Type B pancreatic cell (in vitro differentiated cells): Measurements from ENCODE around the gene RPS2. TPM values are rescaled to one million over a fixed set of nuclear protein-coding genes. Genes with fewer than 3 reads are reported as not detected.
A peak's percentile ranks its signal among the peaks of the same experiment; 100 is the strongest.

Experiments
- DNase-seq: peaks from one replicate; pipeline ENCODE4 v3.0.0; 2021; ENCODE audit warnings: mixed read lengths; ENCODE audit not compliant: unreplicated experiment; ENCODE audit errors: extremely low spot score
- H3K27ac Mint-ChIP-seq: 2 replicates; pipeline ENCODE4 v1.8.0; 2021; ENCODE audit warnings: mild to moderate bottlenecking, mixed read lengths
- H3K27me3 Mint-ChIP-seq: 2 replicates; pipeline ENCODE4 v1.8.0; 2021; ENCODE audit warnings: mixed read lengths
- H3K36me3 Mint-ChIP-seq: 2 replicates; pipeline ENCODE4 v1.8.0; 2021; ENCODE audit warnings: mixed read lengths
- H3K4me1 Mint-ChIP-seq: one replicate; pipeline ENCODE4 v1.8.0; 2021; ENCODE audit warnings: mixed read lengths; ENCODE audit not compliant: unreplicated experiment
- H3K4me3 Mint-ChIP-seq: 2 replicates; pipeline ENCODE4 v1.8.0; 2021; ENCODE audit warnings: mild to moderate bottlenecking, mixed read lengths
- H3K9me3 Mint-ChIP-seq: 2 replicates; pipeline ENCODE4 v1.8.0; 2021; ENCODE audit warnings: mixed read lengths
- CTCF ChIP-seq: fragments of 200-600 bp; sonication (generic); conservative IDR thresholded peaks from 2 replicates; pipeline ENCODE4 v1.5.0; 2021; ENCODE audit warnings: antibody characterized with exemption, mild to moderate bottlenecking
- total RNA-seq: library from RNA; stranded (reverse); gene quantifications from 2 replicates; pipeline ENCODE4 v1.2.1, GENCODE V29; 2021; ENCODE audit warnings: low replicate concordance

Gene RPS2
- total RNA-seq, 1 donor from 2014 or later: 3,035 TPM

- peaks cover 9% of the 10 kb centered on the region for H3K4me1 Mint-ChIP-seq
- no peak for DNase-seq
- H3K27me3 Mint-ChIP-seq: no peaks in the 10 kb centered on the region
- TF ChIP-seq CTCF: no peak
- H3K9me3 Mint-ChIP-seq: no peaks in the 10 kb centered on the region
- H3K27ac Mint-ChIP-seq: no peak overlapping the region
- H3K4me3 Mint-ChIP-seq: no peak overlapping the region
- no peaks in the 10 kb centered on the region for H3K36me3 Mint-ChIP-seq
Observed at GRCh38 chr16:2004795-2005517, 40.3 kb upstream of the RPS2 start.

GRCh38 chr16:2003827-2004641 is 39.4 kb upstream of the RPS2 start:
- H3K36me3 Mint-ChIP-seq: no peaks in the 10 kb centered on the region
- peak; percentile 97 for TF ChIP-seq CTCF
- peaks cover 8% of the 10 kb centered on the region for H3K4me1 Mint-ChIP-seq
- H3K9me3 Mint-ChIP-seq: no peaks in the 10 kb centered on the region
- no peaks in the 10 kb centered on the region for H3K27me3 Mint-ChIP-seq
- H3K4me3 Mint-ChIP-seq: no peak overlapping the region
- H3K27ac Mint-ChIP-seq: no peak overlapping the region
- DNase-seq: peak; percentile 93

DNA sequence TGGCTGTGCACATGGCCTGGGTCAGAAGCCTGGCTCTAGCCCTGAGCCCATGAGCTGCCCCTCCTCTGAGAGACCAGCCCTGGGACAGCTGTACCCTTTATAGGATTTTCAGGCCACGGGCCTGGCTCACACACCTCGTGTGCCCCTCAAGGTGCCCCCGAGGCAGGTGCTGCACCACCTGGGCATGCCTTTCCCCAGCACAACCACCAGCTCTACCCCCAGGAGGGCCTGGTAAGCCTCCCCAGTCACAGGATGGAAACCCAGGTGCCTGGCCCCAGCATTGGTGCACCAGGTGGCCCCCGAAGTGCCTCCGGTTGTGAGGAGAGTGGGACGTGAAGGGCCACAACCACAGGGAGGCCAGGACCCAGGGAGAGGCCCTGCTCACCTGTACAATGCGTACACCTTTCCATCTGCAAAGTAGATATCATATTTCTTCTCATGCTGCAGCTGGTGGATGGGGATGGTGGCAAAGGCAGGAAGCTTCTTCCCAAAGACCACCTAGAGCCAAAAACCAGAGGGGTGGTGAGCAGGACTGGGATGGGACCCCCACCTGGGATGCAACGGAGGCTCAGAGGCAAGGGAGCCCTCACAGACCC is 38.7 kb upstream of the RPS2 start:
- Mint-ChIP-seq H3K27me3 (no peaks in the 10 kb centered on the region), H3K4me3 (no peak overlapping the region), H3K36me3 (no peaks in the 10 kb centered on the region), H3K27ac (no peak overlapping the region), H3K4me1 (peaks cover 2% of the 10 kb centered on the region), H3K9me3 (no peaks in the 10 kb centered on the region)
- no peak for DNase-seq
- TF ChIP-seq CTCF: no peak

DNA sequence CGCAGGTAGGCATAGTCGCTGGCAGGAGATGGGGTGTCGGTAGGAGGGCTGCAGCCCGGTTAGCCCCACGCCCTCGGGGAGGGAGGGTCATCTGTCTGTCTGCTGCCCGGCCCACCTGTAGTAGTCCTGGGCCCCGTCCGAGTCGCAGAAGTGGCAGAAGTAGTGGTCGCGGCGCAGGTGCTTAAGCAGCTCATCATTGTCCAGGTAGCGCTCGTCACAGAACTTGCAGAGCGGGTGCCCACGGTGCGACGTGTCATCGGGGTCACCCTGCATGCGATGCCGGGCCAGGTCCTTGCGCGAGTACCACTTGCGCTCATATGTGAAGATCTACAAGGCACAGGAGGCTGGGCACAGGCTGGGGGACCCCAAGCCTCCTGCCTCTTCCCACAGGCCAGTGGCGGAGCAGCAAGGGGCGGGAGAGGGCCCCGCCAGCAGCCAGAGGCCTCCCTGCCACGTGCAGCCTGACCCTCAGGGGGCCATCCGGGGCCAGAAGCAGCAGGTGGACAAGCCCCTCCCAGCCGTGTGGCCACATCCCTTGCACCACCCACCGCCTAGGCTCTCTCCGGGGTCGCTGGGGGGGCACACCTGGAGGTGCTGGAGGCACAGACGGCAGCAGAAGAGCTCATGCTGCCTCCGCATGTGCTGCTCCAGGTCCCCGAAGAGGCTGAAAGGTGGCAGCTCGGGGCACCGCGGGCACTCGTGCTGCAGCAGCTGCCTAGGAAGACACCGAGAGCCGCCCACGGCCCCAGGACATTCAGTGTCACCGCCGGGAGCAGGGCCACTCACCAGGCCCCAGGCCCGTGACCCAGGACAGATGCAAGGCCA is 38.0 kb upstream of the RPS2 start:
- Mint-ChIP-seq H3K36me3 (no peaks in the 10 kb centered on the region), H3K9me3 (no peaks in the 10 kb centered on the region), H3K4me1 (no peaks in the 10 kb centered on the region), H3K4me3 (no peak overlapping the region), H3K27me3 (no peaks in the 10 kb centered on the region), H3K27ac (no peak overlapping the region)
- DNase-seq: no peak
- TF ChIP-seq CTCF: no peak
